Liver (tissue), 9 donors: ENCODE data around the gene IL23A. TPM values are rescaled to one million over a fixed set of nuclear protein-coding genes. Genes with fewer than 3 reads are reported as not detected.

ENCODE experiments used
- DNase-seq: peaks from one replicate; pipeline ENCODE4 v3.0.0-alpha.2; 2017; ENCODE audit warnings: low spot score
- H3K27ac ChIP-seq, 2 donors: one replicate each; pipeline ENCODE4 v1.7.0; 2013; ENCODE audit warnings: inconsistent platforms in 2 of 2, low read length in 2 of 2, control low read depth in 1 of 2, low read depth in 1 of 2, mild to moderate bottlenecking in 1 of 2
- H3K27me3 ChIP-seq, 4 donors: one replicate each; pipeline versions ENCODE4 v1.6.1 to v1.7.0; 2013; ENCODE audit warnings: low read length in 3 of 4, inconsistent platforms in 1 of 4, mild to moderate bottlenecking in 1 of 4, moderate library complexity in 1 of 4; ENCODE audit not compliant: control insufficient read depth in 4 of 4, insufficient read depth in 4 of 4
- H3K36me3 ChIP-seq, 4 donors: one replicate each; pipeline versions ENCODE4 v1.6.1 to v1.7.0; 2013; ENCODE audit warnings: low read length in 3 of 4, mild to moderate bottlenecking in 3 of 4, low read depth in 1 of 4, moderate library complexity in 1 of 4; ENCODE audit not compliant: control insufficient read depth in 4 of 4, insufficient read depth in 3 of 4
- H3K4me1 ChIP-seq, 4 donors: one replicate each; pipeline versions ENCODE4 v1.6.1 to v1.7.0; 2013; ENCODE audit warnings: low read length in 3 of 4, mild to moderate bottlenecking in 3 of 4, moderate library complexity in 1 of 4; ENCODE audit not compliant: control insufficient read depth in 4 of 4, insufficient read depth in 4 of 4
- H3K4me3 ChIP-seq, 3 donors: one replicate each; pipeline versions ENCODE4 v1.6.1 to v1.7.0; 2013; ENCODE audit warnings: low read length in 3 of 3, control low read depth in 1 of 3, low read depth in 1 of 3, mild to moderate bottlenecking in 1 of 3
- H3K9ac ChIP-seq, 2 donors: one replicate each; pipeline ENCODE4 v1.7.0; 2013; ENCODE audit warnings: low read length in 2 of 2, mild to moderate bottlenecking in 2 of 2, moderate library complexity in 2 of 2, control low read depth in 1 of 2, low read depth in 1 of 2
- H3K9me3 ChIP-seq, 4 donors: one replicate each; pipeline versions ENCODE4 v1.6.1 to v1.7.0; 2013; ENCODE audit warnings: low read length in 3 of 4; ENCODE audit not compliant: control insufficient read depth in 4 of 4
- ATF3 ChIP-seq: IDR thresholded peaks from 2 replicates; pipeline ENCODE4 v1.6.1; 2016; ENCODE audit warnings: antibody characterized with exemption
- CTCF ChIP-seq: fragments of 150-350 bp; IDR thresholded peaks from 2 replicates; pipeline ENCODE4 v1.5.1; 2017; ENCODE audit warnings: improper control_type of control experiment, low read depth, low read length; ENCODE audit not compliant: missing input control
- EGR1 ChIP-seq, 2 donors: IDR thresholded peaks; 2 replicates each; pipeline ENCODE4 v1.6.1; 2016 to 2018; ENCODE audit warnings: antibody characterized with exemption in 2 of 2, low read depth in 2 of 2
- FOXA1 ChIP-seq: IDR thresholded peaks from 2 replicates; pipeline ENCODE4 v1.6.1; 2016; ENCODE audit warnings: antibody characterized with exemption
- FOXA2 ChIP-seq: IDR thresholded peaks from 2 replicates; pipeline ENCODE4 v1.6.1; 2016; ENCODE audit warnings: antibody characterized with exemption
- GABPA ChIP-seq, 2 donors: IDR thresholded peaks in 1 of 2; conservative IDR thresholded peaks in 1 of 2; 2 replicates each; pipeline ENCODE4 v1.6.1; 2016; ENCODE audit warnings: antibody characterized with exemption in 2 of 2, mild to moderate bottlenecking in 1 of 2, moderate library complexity in 1 of 2
- HNF4A ChIP-seq, 2 donors: conservative IDR thresholded peaks; 2 replicates each; pipeline ENCODE4 v1.6.1; 2016; ENCODE audit warnings: antibody characterized with exemption in 2 of 2, mild to moderate bottlenecking in 2 of 2
- HNF4G ChIP-seq: IDR thresholded peaks from 2 replicates; pipeline ENCODE4 v1.6.1; 2016; ENCODE audit warnings: antibody characterized with exemption
- JUND ChIP-seq, 2 donors: IDR thresholded peaks; 2 replicates each; pipeline ENCODE4 v1.6.1; 2016; ENCODE audit warnings: antibody characterized with exemption in 2 of 2
- NR2F2 ChIP-seq: IDR thresholded peaks from 2 replicates; pipeline ENCODE4 v1.6.1; 2016; ENCODE audit warnings: antibody characterized with exemption
- RAD21 ChIP-seq, 2 donors: IDR thresholded peaks; 2 replicates each; pipeline ENCODE4 v1.6.1; 2016; ENCODE audit warnings: antibody characterized with exemption in 2 of 2, mild to moderate bottlenecking in 2 of 2
- REST ChIP-seq: IDR thresholded peaks from 2 replicates; pipeline ENCODE4 v1.6.1; 2016; ENCODE audit warnings: antibody characterized with exemption, mild to moderate bottlenecking
- RXRA ChIP-seq, 2 donors: IDR thresholded peaks; 2 replicates each; pipeline ENCODE4 v1.6.1; 2017 to 2018; ENCODE audit warnings: antibody characterized with exemption in 2 of 2, mild to moderate bottlenecking in 1 of 2
- SP1 ChIP-seq: IDR thresholded peaks from 2 replicates; pipeline ENCODE4 v1.6.1; 2018; ENCODE audit warnings: antibody characterized with exemption, mild to moderate bottlenecking
- TAF1 ChIP-seq: conservative IDR thresholded peaks from 2 replicates; pipeline ENCODE4 v1.6.1; 2016; ENCODE audit warnings: antibody characterized with exemption, mild to moderate bottlenecking
- YY1 ChIP-seq: IDR thresholded peaks from 2 replicates; pipeline ENCODE4 v1.6.1; 2016; ENCODE audit warnings: antibody characterized with exemption, mild to moderate bottlenecking
- WGBS: extraction: QIAGEN DNeasy Blood & Tissue Kit; methylation state at CpG from one replicate; pipeline ENCODE4 v1.1.7; 2013; 5-methylcytosine and 5-hydroxymethylcytosine counted together
- polyA plus RNA-seq, 2 donors: library from polyadenylated mRNA; stranded (reverse) in 1 of 2; unstranded in 1 of 2; fragments of 200-250 nt in 1 of 2; fragments of >200 nt in 1 of 2; fragmentation: Nextera tagmentation in 1 of 2; extraction: Ambion mirVana in 1 of 2; gene quantifications; one replicate each; pipeline versions ENCODE4 v1.2.1 to v1.2.3, GENCODE V29; 2013 to 2015
- total RNA-seq, 2 donors: library from RNA; depleted of rRNA; stranded (reverse); fragments of >200 nt; gene quantifications; one replicate each; pipeline ENCODE4 v1.2.3, GENCODE V29; 2014
- TF ChIP-seq, protein P1 (sequence below): IDR thresholded peaks from 2 replicates; pipeline ENCODE4 v1.6.1; 2016; ENCODE audit warnings: antibody characterized with exemption
- donor health status: healthy.
- donor health status: healthy.
- donor health status: healthy.
- donor health status: healthy.
- donor health status: healthy.

The IL23A gene
- total and polyA plus RNA-seq, 4 donors = 0.14 to 0.25 (median 0.22) TPM; not detected in 1

- TF ChIP-seq, protein P1, sequence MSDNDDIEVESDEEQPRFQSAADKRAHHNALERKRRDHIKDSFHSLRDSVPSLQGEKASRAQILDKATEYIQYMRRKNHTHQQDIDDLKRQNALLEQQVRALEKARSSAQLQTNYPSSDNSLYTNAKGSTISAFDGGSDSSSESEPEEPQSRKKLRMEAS = no peak
- TF ChIP-seq TAF1 = no peak
- no peak for TF ChIP-seq SP1
These were observed 38.8 kb downstream of the IL23A start (continued) for GRCh38 chr12:56377310-56377988.

- Histone ChIP-seq H3K9me3 (no peaks in the 10 kb centered on the region), H3K4me3 (no peak overlapping the region), H3K9ac (no peak overlapping the region), H3K27ac (no peak overlapping the region), H3K4me1 (peaks cover 0 to 1% (median 0%) of the 10 kb centered on the region in 4 donors), H3K27me3 (no peaks in the 10 kb centered on the region), H3K36me3 (no peaks in the 10 kb centered on the region)
- no peak for DNase-seq
- TF ChIP-seq TAF1 = no peak
- no peak for TF ChIP-seq RXRA (IDR thresholded peaks at IDR 0.05)
- TF ChIP-seq FOXA1 = no peak
- no peak for TF ChIP-seq SP1
- TF ChIP-seq GABPA (IDR thresholded peaks at IDR 0.05 in 1 of 2, conservative IDR thresholded peaks at IDR 0.05 in 1 of 2) = no peak
- no peak for TF ChIP-seq CTCF
- TF ChIP-seq JUND (IDR thresholded peaks at IDR 0.05) = no peak
- TF ChIP-seq NR2F2 = no peak
- TF ChIP-seq ATF3 = no peak
- no peak for TF ChIP-seq HNF4A (conservative IDR thresholded peaks at IDR 0.05)
- no peak for TF ChIP-seq RAD21 (IDR thresholded peaks at IDR 0.05)
- TF ChIP-seq EGR1 (IDR thresholded peaks at IDR 0.05; ENCODE audit: low read depth in 2 of 2) = no peak
- TF ChIP-seq YY1 = no peak
- WGBS = 59% methylated on average over 1 of the region's 1 CpG
These were observed 39.3 kb downstream of the IL23A start for GRCh38 chr12:56377989-56378316.

- WGBS = 91% methylated on average over 16 of the region's 16 CpGs
- Histone ChIP-seq H3K4me3 (no peak overlapping the region), H3K27me3 (no peaks in the 10 kb centered on the region), H3K4me1 (peaks cover 0 to 7% (median 6%) of the 10 kb centered on the region in 4 donors), H3K27ac (no peak overlapping the region), H3K36me3 (no peaks in the 10 kb centered on the region), H3K9me3 (no peaks in the 10 kb centered on the region), H3K9ac (no peak overlapping the region)
- TF ChIP-seq FOXA1 (no peak), HNF4G (no peak), JUND (IDR thresholded peaks at IDR 0.05) (no peak), REST (no peak), NR2F2 (no peak), FOXA2 (no peak), RXRA (IDR thresholded peaks at IDR 0.05) (no peak), YY1 (no peak), CTCF (no peak)
- TF ChIP-seq, protein P1 = no peak
- no peak for DNase-seq
These were observed 43.9 kb downstream of the IL23A start for GRCh38 chr12:56382611-56383010.
